H9 (cell line): ENCODE results near the gene PBX1. TPM values are rescaled to one million over a fixed set of nuclear protein-coding genes. Genes with fewer than 3 reads are reported as not detected.

Experiments used
- DNase-seq: peaks from one replicate; pipeline ENCODE4 v3.0.0-alpha.2; 2017
- H2AFZ ChIP-seq: one replicate; pipeline ENCODE4 v1.6.1; 2013; ENCODE audit warnings: mild to moderate bottlenecking, low read length, control low read depth, moderate library complexity
- H2AK5ac ChIP-seq: 2 replicates; pipeline ENCODE4 v1.6.1; 2013; ENCODE audit warnings: low read length, control low read depth, mixed read lengths; ENCODE audit not compliant: insufficient read length
- H2BK120ac ChIP-seq: one replicate; pipeline ENCODE4 v1.6.1; 2013; ENCODE audit warnings: low read depth, mild to moderate bottlenecking, low read length, control low read depth, inconsistent platforms; ENCODE audit not compliant: poor library complexity, severe bottlenecking
- H2BK12ac ChIP-seq: 2 replicates; pipeline ENCODE4 v1.6.1; 2013; ENCODE audit warnings: low read length, control low read depth, mixed read lengths, low read depth; ENCODE audit not compliant: insufficient read length
- H2BK15ac ChIP-seq: 2 replicates; pipeline ENCODE4 v1.6.1; 2013; ENCODE audit warnings: low read depth, low read length, control low read depth
- H2BK20ac ChIP-seq: one replicate; pipeline ENCODE4 v1.6.1; 2013; ENCODE audit warnings: low read depth, mild to moderate bottlenecking, low read length, control low read depth, inconsistent platforms; ENCODE audit not compliant: poor library complexity, severe bottlenecking
- H2BK5ac ChIP-seq: 2 replicates; pipeline ENCODE4 v1.6.1; 2013; ENCODE audit warnings: low read length, control low read depth, mixed read lengths; ENCODE audit not compliant: insufficient read length
- H3K14ac ChIP-seq: 2 replicates; pipeline ENCODE4 v1.6.1; 2013; ENCODE audit warnings: low read length, control low read depth; ENCODE audit not compliant: insufficient read depth
- H3K18ac ChIP-seq: 2 replicates; pipeline ENCODE4 v1.6.1; 2013; ENCODE audit warnings: low read depth, mild to moderate bottlenecking, mixed read lengths, low read length, control low read depth; ENCODE audit not compliant: insufficient read length
- H3K23ac ChIP-seq: 2 replicates; pipeline ENCODE4 v1.6.1; 2013; ENCODE audit warnings: low read length, control low read depth, mixed read lengths, low read depth; ENCODE audit not compliant: insufficient read length
- H3K23me2 ChIP-seq: 2 replicates; pipeline ENCODE4 v1.6.1; 2013; ENCODE audit warnings: low read depth, mild to moderate bottlenecking, mixed read lengths, low read length, control low read depth; ENCODE audit not compliant: insufficient read length, poor library complexity, severe bottlenecking
- H3K27ac ChIP-seq: 2 replicates; pipeline ENCODE4 v1.5.1; 2013; ENCODE audit warnings: low read length, control low read depth, mixed read lengths, low read depth; ENCODE audit not compliant: insufficient read length
- H3K27me3 ChIP-seq: 2 replicates; pipeline ENCODE4 v1.6.1; 2013; ENCODE audit warnings: low read length, control low read depth, inconsistent platforms; ENCODE audit not compliant: insufficient read depth
- H3K4ac ChIP-seq: 2 replicates; pipeline ENCODE4 v1.6.1; 2013; ENCODE audit warnings: low read depth, mild to moderate bottlenecking, control low read depth, inconsistent platforms, low read length, moderate library complexity
- H3K4me1 ChIP-seq: 2 replicates; pipeline ENCODE4 v1.6.1; 2013; ENCODE audit warnings: low read length, control low read depth, inconsistent platforms; ENCODE audit not compliant: insufficient read depth
- H3K4me2 ChIP-seq: 2 replicates; pipeline ENCODE4 v1.6.1; 2013; ENCODE audit warnings: low read length, control low read depth, mixed read lengths; ENCODE audit not compliant: insufficient read length, insufficient read depth
- H3K56ac ChIP-seq: 2 replicates; pipeline ENCODE4 v1.6.1; 2013; ENCODE audit warnings: low read depth, mild to moderate bottlenecking, mixed read lengths, low read length, control low read depth; ENCODE audit not compliant: insufficient read length
- H3K79me1 ChIP-seq: 2 replicates; pipeline ENCODE4 v1.6.1; 2013; ENCODE audit warnings: low read depth, mild to moderate bottlenecking, moderate library complexity, low read length, control low read depth, inconsistent platforms; ENCODE audit not compliant: insufficient read depth, poor library complexity, severe bottlenecking
- H3K79me2 ChIP-seq: 2 replicates; pipeline ENCODE4 v1.6.1; 2013; ENCODE audit warnings: low read length, control low read depth, inconsistent platforms; ENCODE audit not compliant: insufficient read depth
- H3K9ac ChIP-seq: 2 replicates; pipeline ENCODE4 v1.6.1; 2013; ENCODE audit warnings: low read length, control low read depth, mixed read lengths; ENCODE audit not compliant: insufficient read length; ENCODE audit errors: extremely low read depth
- H3K9me3 ChIP-seq: one replicate; pipeline ENCODE4 v1.6.1; 2013; ENCODE audit warnings: low read depth, low read length, inconsistent platforms; ENCODE audit not compliant: control insufficient read depth
- H3T11ph ChIP-seq: one replicate; pipeline ENCODE4 v1.6.1; 2013; ENCODE audit warnings: mild to moderate bottlenecking, low read length, control low read depth, inconsistent platforms
- H4K20me1 ChIP-seq: one replicate; pipeline ENCODE4 v1.6.1; 2013; ENCODE audit not compliant: control insufficient read depth, insufficient read length, insufficient read depth
- H4K5ac ChIP-seq: 2 replicates; pipeline ENCODE4 v1.6.1; 2013; ENCODE audit warnings: low read depth, mild to moderate bottlenecking, mixed read lengths, low read length, control low read depth; ENCODE audit not compliant: insufficient read length
- H4K8ac ChIP-seq: replicated peaks from 2 replicates; pipeline ENCODE4 v1.6.1; 2013; ENCODE audit warnings: low read length, control low read depth, mixed read lengths, low read depth; ENCODE audit not compliant: insufficient read length
- H4K91ac ChIP-seq: 2 replicates; pipeline ENCODE4 v1.6.1; 2013; ENCODE audit warnings: low read depth, mild to moderate bottlenecking, moderate library complexity, mixed read lengths, low read length, control low read depth; ENCODE audit not compliant: insufficient read length
- H3K27ac Mint-ChIP-seq, 3 experiments: 2 replicates in 2 of 3; 3 replicates in 1 of 3; pipeline ENCODE4 v1.8.0; 2020 to 2021; ENCODE audit warnings: mixed read lengths in 3 of 3, mild to moderate bottlenecking in 1 of 3, moderate library complexity in 1 of 3
- H3K27me3 Mint-ChIP-seq: 2 replicates; pipeline ENCODE4 v1.8.0; 2021; ENCODE audit warnings: low read depth, mild to moderate bottlenecking, moderate library complexity, mixed read lengths
- H3K36me3 Mint-ChIP-seq, 3 experiments: 2 replicates in 2 of 3; 3 replicates in 1 of 3; pipeline ENCODE4 v1.8.0; 2020 to 2021; ENCODE audit warnings: low read depth in 3 of 3, mixed read lengths in 3 of 3; ENCODE audit not compliant: insufficient read depth in 1 of 3
- H3K4me1 Mint-ChIP-seq, 2 experiments: 2 replicates each; pipeline ENCODE4 v1.8.0; 2020; ENCODE audit warnings: mixed read lengths in 2 of 2
- H3K4me3 Mint-ChIP-seq, 2 experiments: 2 replicates in 1 of 2; 3 replicates in 1 of 2; pipeline ENCODE4 v1.8.0; 2020 to 2021; ENCODE audit warnings: mild to moderate bottlenecking in 2 of 2, mixed read lengths in 2 of 2, moderate library complexity in 1 of 2
- H3K9me3 Mint-ChIP-seq, 2 experiments: 2 replicates in 1 of 2; 3 replicates in 1 of 2; pipeline ENCODE4 v1.8.0; 2020; ENCODE audit warnings: mild to moderate bottlenecking in 2 of 2, mixed read lengths in 2 of 2, moderate library complexity in 1 of 2
- CTCF ChIP-seq: fragments of 200-600 bp; sonication (generic); conservative IDR thresholded peaks from 3 replicates; pipeline ENCODE4 v1.8.0; 2021; ENCODE audit warnings: antibody characterized with exemption, mild to moderate bottlenecking
- WGBS: extraction: QIAGEN DNeasy Blood & Tissue Kit; methylation state at CpG from one replicate; pipeline ENCODE4 v1.1.7; 2013; ENCODE audit warnings: missing lambda C conversion rate, low lambda C conversion rate, mixed read lengths; ENCODE audit not compliant: insufficient read length; ENCODE audit errors: extremely low coverage; 5-methylcytosine and 5-hydroxymethylcytosine counted together
- total RNA-seq: library from RNA; stranded (reverse); gene quantifications from 2 replicates; pipeline ENCODE4 v1.2.1, GENCODE V29; 2021

Gene PBX1
- total RNA-seq, 1 experiment from 2014 or later: 142 TPM

GRCh38 chr1:164635059-164635802, 76.2 kb downstream of the PBX1 start:
- DNase-seq: no peak
- no CpG with 5 or more reads among the region's 22 CpGs for WGBS
- Mint-ChIP-seq H3K9me3 (no peaks in the 10 kb centered on the region), H3K27ac (peak overlapping the region; percentile 51 to 94 (median 71); a peak in 6 of 7 replicates), H3K4me1 (peaks cover 77 to 79% of the 10 kb centered on the region in 2 experiments), H3K27me3 (no peaks in the 10 kb centered on the region), H3K4me3 (peak overlapping the region; percentile 41 to 69; a peak in 4 of 5 replicates), H3K36me3 (peaks cover 6 to 18% (median 14%) of the 10 kb centered on the region in 3 experiments; a peak in 6 of 7 replicates)
- H3K4me1 ChIP-seq: peaks cover 14% of the 10 kb centered on the region; the same call in 1 of the 2 replicates
- no peak overlapping the region for H4K91ac ChIP-seq
- H3K27ac ChIP-seq: no peak overlapping the region
- H3K79me1 ChIP-seq: peaks cover 11% of the 10 kb centered on the region
- no peak overlapping the region for H2BK20ac ChIP-seq
- peak overlapping the region; percentile 59 for H3K18ac ChIP-seq
- H3K14ac ChIP-seq: no peak overlapping the region; the same call in 1 of the 2 replicates
- no peak overlapping the region for H2AK5ac ChIP-seq
- H3K27me3 ChIP-seq: no peaks in the 10 kb centered on the region
- H3K9me3 ChIP-seq: no peaks in the 10 kb centered on the region
- no peak overlapping the region for H2BK120ac ChIP-seq
- H3K4me2 ChIP-seq: peak overlapping the region; percentile 38
- H4K5ac ChIP-seq: no peak overlapping the region
- H3K4ac ChIP-seq: no peak overlapping the region
- no peak overlapping the region for H2AFZ ChIP-seq
- no peaks in the 10 kb centered on the region for H4K20me1 ChIP-seq
- H4K8ac ChIP-seq: no peak overlapping the region
- H3K79me2 ChIP-seq: peaks cover 32% of the 10 kb centered on the region; the same call in 1 of the 2 replicates
- H2BK15ac ChIP-seq: no peak overlapping the region
- no peaks in the 10 kb centered on the region for H3K23me2 ChIP-seq
- no peak overlapping the region for H2BK5ac ChIP-seq
- H2BK12ac ChIP-seq: no peak overlapping the region
- no peak overlapping the region for H3K56ac ChIP-seq
- H3K23ac ChIP-seq: no peak overlapping the region
- H3T11ph ChIP-seq: no peak overlapping the region
- no peak for TF ChIP-seq CTCF
- no peak overlapping the region for H3K9ac ChIP-seq
